H1 (cell line): ENCODE data around the gene COL25A1. TPM values are rescaled to one million over a fixed set of nuclear protein-coding genes. Genes with fewer than 3 reads are reported as not detected.

Experiments used
- CTCF ChIA-PET: fragments of 300-600 bp; sonication (Branson Sonifier 250); formaldehyde crosslinking; loops from one replicate; lab custom pipeline; 2021; ENCODE audit not compliant: partially characterized antibody; lab: Charles Lee
- POLR2A ChIA-PET: fragments of 300-600 bp; sonication (Branson Sonifier 250); formaldehyde crosslinking; loops from one replicate; lab custom pipeline; 2021; ENCODE audit warnings: inconsistent platforms; ENCODE audit not compliant: partially characterized antibody; lab: Charles Lee
- DNase-seq, 2 experiments: peaks; one replicate each; pipeline versions ENCODE4 v3.0.0 to v3.0.0-alpha.2; 2010 to 2022; ENCODE audit warnings: low spot score in 2 of 2, low read depth in 1 of 2, mixed read lengths in 1 of 2
- FAIRE-seq: peaks from 2 replicates; lab custom pipeline; 2011; peaks lifted over from hg19 to GRCh38; lab: Jason Lieb, UNC
- H2AFZ ChIP-seq: 2 replicates; pipeline ENCODE4 v1.8.1; 2012; ENCODE audit warnings: low read length, inconsistent platforms
- H2AK5ac ChIP-seq: 2 replicates; pipeline ENCODE4 v1.6.1; 2013; ENCODE audit warnings: low read depth, low read length
- H2BK120ac ChIP-seq: replicated peaks from 2 replicates; pipeline ENCODE3; 2013; ENCODE audit warnings: low read depth, low read length, inconsistent platforms
- H2BK12ac ChIP-seq: 2 replicates; pipeline ENCODE4 v1.6.1; 2013; ENCODE audit warnings: low read depth, low read length
- H2BK15ac ChIP-seq: 2 replicates; pipeline ENCODE4 v1.6.1; 2013; ENCODE audit warnings: low read length
- H2BK20ac ChIP-seq: 2 replicates; pipeline ENCODE4 v1.6.1; 2013; ENCODE audit warnings: low read length
- H2BK5ac ChIP-seq: 2 replicates; pipeline ENCODE4 v1.6.1; 2013; ENCODE audit warnings: low read depth, low read length
- H3K14ac ChIP-seq: 2 replicates; pipeline ENCODE4 v1.6.1; 2013; ENCODE audit warnings: inconsistent platforms; ENCODE audit not compliant: insufficient read length
- H3K18ac ChIP-seq: 2 replicates; pipeline ENCODE4 v1.6.1; 2013; ENCODE audit warnings: low read length; ENCODE audit errors: extremely low read depth
- H3K23ac ChIP-seq: 2 replicates; pipeline ENCODE4 v1.6.1; 2013; ENCODE audit warnings: inconsistent platforms; ENCODE audit not compliant: insufficient read length
- H3K23me2 ChIP-seq: 2 replicates; pipeline ENCODE4 v1.6.1; 2013; ENCODE audit warnings: low read depth, low read length
- H3K27ac ChIP-seq: 2 replicates; pipeline ENCODE4 v1.6.1; 2011; ENCODE audit warnings: low read depth, low read length, inconsistent platforms
- H3K27me3 ChIP-seq, 4 experiments: replicated peaks in 1 of 4; 1 replicate in 1 of 4; 2 replicates in 3 of 4; pipeline versions ENCODE4 v1.6.1 to v1.8.1; 2011 to 2013; ENCODE audit warnings: low read length in 3 of 4, mild to moderate bottlenecking in 3 of 4, inconsistent platforms in 2 of 4, mixed read lengths in 2 of 4, moderate library complexity in 1 of 4; ENCODE audit not compliant: control insufficient read depth in 3 of 4, insufficient read depth in 3 of 4; ENCODE audit errors: extremely low read depth in 1 of 4
- H3K36me3 ChIP-seq, 4 experiments: 2 replicates each; pipeline versions ENCODE4 v1.6.1 to v1.8.1; 2011 to 2013; ENCODE audit warnings: mild to moderate bottlenecking in 4 of 4, low read length in 3 of 4, moderate library complexity in 2 of 4, control low read depth in 1 of 4, inconsistent platforms in 1 of 4; ENCODE audit not compliant: insufficient read depth in 4 of 4, control insufficient read depth in 2 of 4
- H3K4ac ChIP-seq: replicated peaks from 2 replicates; pipeline ENCODE3; 2013; ENCODE audit warnings: low read length, low read depth, mixed read lengths, inconsistent platforms; ENCODE audit not compliant: insufficient read length
- H3K4me1 ChIP-seq, 4 experiments: replicated peaks in 1 of 4; 1 replicate in 1 of 4; 2 replicates in 3 of 4; pipeline versions ENCODE4 v1.6.1 to v1.8.1; 2011 to 2013; ENCODE audit warnings: low read length in 3 of 4, inconsistent platforms in 2 of 4, mixed read lengths in 1 of 4; ENCODE audit not compliant: insufficient read depth in 4 of 4, control insufficient read depth in 3 of 4
- H3K4me2 ChIP-seq, 2 experiments: 2 replicates each; pipeline versions ENCODE4 v1.6.1 to v1.8.1; 2011 to 2013; ENCODE audit warnings: low read depth in 2 of 2, low read length in 2 of 2, control low read depth in 1 of 2, inconsistent platforms in 1 of 2, mild to moderate bottlenecking in 1 of 2; ENCODE audit not compliant: insufficient read depth in 1 of 2
- H3K4me3 ChIP-seq, 4 experiments: fragments of 200-600, 300-600 bp in 1 of 4; sonication (generic), shearing (Covaris generic), sonication (Bioruptor Twin) in 1 of 4; 2 replicates each; pipeline versions ENCODE4 v1.5.1 to v1.8.1; 2011 to 2016; ENCODE audit warnings: low read length in 4 of 4, low read depth in 3 of 4, control low read depth in 2 of 4, inconsistent platforms in 2 of 4, mild to moderate bottlenecking in 2 of 4, mixed read lengths in 1 of 4, moderate library complexity in 1 of 4; ENCODE audit not compliant: insufficient read depth in 2 of 4; ENCODE audit errors: extremely low read depth in 1 of 4
- H3K56ac ChIP-seq: replicated peaks from 2 replicates; pipeline ENCODE3; 2013; ENCODE audit warnings: low read depth, mild to moderate bottlenecking, mixed read lengths, low read length, inconsistent platforms; ENCODE audit not compliant: insufficient read length
- H3K79me1 ChIP-seq: 2 replicates; pipeline ENCODE4 v1.6.1; 2013; ENCODE audit warnings: low read depth, low read length, control low read depth
- H3K79me2 ChIP-seq, 2 experiments: 2 replicates each; pipeline versions ENCODE4 v1.6.1 to v1.8.1; 2012 to 2013; ENCODE audit warnings: low read length in 2 of 2, mild to moderate bottlenecking in 2 of 2, inconsistent platforms in 1 of 2; ENCODE audit not compliant: insufficient read depth in 2 of 2, control insufficient read depth in 1 of 2
- H3K9ac ChIP-seq, 4 experiments: replicated peaks in 1 of 4; 1 replicate in 1 of 4; 2 replicates in 3 of 4; pipeline versions ENCODE4 v1.6.1 to v1.8.1; 2011 to 2013; ENCODE audit warnings: low read depth in 3 of 4, low read length in 3 of 4, control low read depth in 2 of 4, mild to moderate bottlenecking in 2 of 4, moderate library complexity in 2 of 4, inconsistent platforms in 1 of 4; ENCODE audit errors: extremely low read depth in 1 of 4
- H3K9me3 ChIP-seq, 2 experiments: 2 replicates each; pipeline versions ENCODE4 v1.6.1 to v1.8.1; 2012 to 2013; ENCODE audit warnings: mild to moderate bottlenecking in 2 of 2, moderate library complexity in 2 of 2, control low read depth in 1 of 2, inconsistent platforms in 1 of 2, low read depth in 1 of 2, low read length in 1 of 2, mixed read lengths in 1 of 2; ENCODE audit not compliant: insufficient read depth in 2 of 2
- H4K20me1 ChIP-seq, 2 experiments: replicated peaks in 1 of 2; 2 replicates each; pipeline versions ENCODE3 to v1.8.1; 2011 to 2013; ENCODE audit warnings: inconsistent platforms in 2 of 2, low read length in 2 of 2, mild to moderate bottlenecking in 1 of 2; ENCODE audit not compliant: insufficient read depth in 2 of 2, control insufficient read depth in 1 of 2
- H4K5ac ChIP-seq: 2 replicates; pipeline ENCODE4 v1.6.1; 2013; ENCODE audit warnings: low read length, low read depth, mixed read lengths, inconsistent platforms; ENCODE audit not compliant: insufficient read length
- H4K8ac ChIP-seq: 2 replicates; pipeline ENCODE4 v1.8.0; 2013; ENCODE audit warnings: mild to moderate bottlenecking, moderate library complexity, low read length, inconsistent platforms; ENCODE audit not compliant: insufficient read depth; ENCODE audit errors: extremely low read depth
- H4K91ac ChIP-seq: replicated peaks from 2 replicates; pipeline ENCODE3; 2013; ENCODE audit warnings: low read length, mixed read lengths, inconsistent platforms; ENCODE audit not compliant: insufficient read length
- BACH1 ChIP-seq: IDR thresholded peaks from 2 replicates; pipeline ENCODE4 v1.6.1; 2012; ENCODE audit warnings: low read length, improper control_type of control experiment
- BRCA1 ChIP-seq: IDR thresholded peaks from 2 replicates; pipeline ENCODE4 v1.6.1; 2012; ENCODE audit warnings: low read depth, low read length, improper control_type of control experiment
- HDAC2 ChIP-seq, 2 experiments: fragments of 300-600 bp in 1 of 2; sonication (generic) in 1 of 2; IDR thresholded peaks; 2 replicates each; pipeline ENCODE4 v1.6.1; 2011 to 2012; ENCODE audit warnings: low read depth in 2 of 2, low read length in 2 of 2, mild to moderate bottlenecking in 2 of 2, moderate library complexity in 2 of 2, borderline replicate concordance in 1 of 2, inconsistent platforms in 1 of 2
- MAFK ChIP-seq: IDR thresholded peaks from 2 replicates; pipeline ENCODE4 v1.6.1; 2012; ENCODE audit warnings: low read depth, mild to moderate bottlenecking, improper control_type of control experiment, low read length
- MAX ChIP-seq: IDR thresholded peaks from 2 replicates; pipeline ENCODE4 v1.6.1; 2012; ENCODE audit warnings: inconsistent platforms
- NRF1 ChIP-seq: IDR thresholded peaks from 2 replicates; pipeline ENCODE4 v1.6.1; 2011; ENCODE audit warnings: mild to moderate bottlenecking, low read depth, low read length, improper control_type of control experiment
- SIX5 ChIP-seq: IDR thresholded peaks from 2 replicates; pipeline ENCODE4 v1.6.1; 2011; ENCODE audit warnings: mild to moderate bottlenecking, low read depth, low read length
- SP1 ChIP-seq: IDR thresholded peaks from 2 replicates; pipeline ENCODE4 v1.6.1; 2011; ENCODE audit warnings: low read depth, low read length
- TEAD4 ChIP-seq: IDR thresholded peaks from 2 replicates; pipeline ENCODE4 v1.6.1; 2012; ENCODE audit warnings: low read depth, low read length, inconsistent platforms, mixed read lengths
- WGBS, 2 experiments: shearing (Covaris generic) in 1 of 2; methylation state at CpG; one replicate each; pipeline versions ENCODE4 v1.1.6 to v1.1.7; 2013 to 2015; ENCODE audit warnings: low lambda C conversion rate in 2 of 2, mixed read lengths in 2 of 2, inconsistent platforms in 1 of 2, low coverage in 1 of 2, missing lambda C conversion rate in 1 of 2; ENCODE audit not compliant: insufficient replicate concordance in 2 of 2, insufficient coverage in 1 of 2, insufficient read length in 1 of 2; ENCODE audit errors: extremely low coverage in 1 of 2, missing lambda C conversion rate in 1 of 2; 5-methylcytosine and 5-hydroxymethylcytosine counted together
- polyA plus RNA-seq, 7 experiments: library from polyadenylated mRNA; depleted of rRNA in 3 of 7; stranded (reverse) in 5 of 7; unstranded in 2 of 7; fragments of >200 nt in 5 of 7; fragments of 200-250 nt in 2 of 7; gene quantifications; 1 replicate in 5 of 7; 2 replicates in 1 of 7; 4 replicates in 1 of 7; pipeline versions ENCODE4 v1.2.1 to v1.2.3, GENCODE V29; 2011 to 2013; ENCODE audit warnings: missing spikeins in 2 of 7, mixed read lengths in 2 of 7
- total RNA-seq: library from RNA; stranded (reverse); fragmentation: NEBNext Ultra II Directional; extraction: Animal tissue kit (Norgen Biotek cat#: 25700); gene quantifications from 2 replicates; pipeline ENCODE4 v1.2.1, GENCODE V29; 2021
- TF ChIP-seq, protein P1 (sequence below): IDR thresholded peaks from 2 replicates; pipeline ENCODE4 v1.6.1; 2012; ENCODE audit warnings: inconsistent platforms

The COL25A1 gene
- total and polyA plus RNA-seq, 2 of the 8 experiments (the other 6 are each of a cell fraction or from before 2014, with no cell fraction given), result 1.1 to 8.3 TPM

GRCh38 chr4:109123951-109124350 is 178.5 kb downstream of the COL25A1 start:
- Histone ChIP-seq H3K79me1 (no peaks in the 10 kb centered on the region), H3K56ac (no peak overlapping the region), H3K4me2 (no peak overlapping the region), H3K23ac (no peak overlapping the region), H3K9ac (no peak overlapping the region), H3K4me1 (peaks cover 0 to 3% (median 1%) of the 10 kb centered on the region in 4 experiments; a peak in 1 of 7 replicates), H4K8ac (no peak overlapping the region), H2BK20ac (no peak overlapping the region), H3K36me3 (no peaks in the 10 kb centered on the region), H4K20me1 (no peaks in the 10 kb centered on the region), H4K5ac (no peak overlapping the region), H2BK5ac (no peak overlapping the region), H3K27ac (no peak overlapping the region), H3K79me2 (no peaks in the 10 kb centered on the region), H3K14ac (no peak overlapping the region), H2AFZ (no peak overlapping the region), H3K23me2 (no peaks in the 10 kb centered on the region), H2AK5ac (no peak overlapping the region), H2BK12ac (no peak overlapping the region), H4K91ac (no peak overlapping the region), H3K27me3 (no peaks in the 10 kb centered on the region), H3K9me3 (no peaks in the 10 kb centered on the region), H2BK15ac (no peak overlapping the region), H3K4ac (no peak overlapping the region), H2BK120ac (no peak overlapping the region), H3K18ac (no peak overlapping the region), H3K4me3 (no peak overlapping the region)
- FAIRE-seq, result no peak
- ChIA-PET CTCF (no interaction called here), POLR2A (no interaction called here)
- TF ChIP-seq MAX, result no peak
- no peak for TF ChIP-seq TEAD4
- no peak for TF ChIP-seq SP1
- TF ChIP-seq MAFK, result no peak
- no peak for TF ChIP-seq BACH1
- TF ChIP-seq, protein P1, sequence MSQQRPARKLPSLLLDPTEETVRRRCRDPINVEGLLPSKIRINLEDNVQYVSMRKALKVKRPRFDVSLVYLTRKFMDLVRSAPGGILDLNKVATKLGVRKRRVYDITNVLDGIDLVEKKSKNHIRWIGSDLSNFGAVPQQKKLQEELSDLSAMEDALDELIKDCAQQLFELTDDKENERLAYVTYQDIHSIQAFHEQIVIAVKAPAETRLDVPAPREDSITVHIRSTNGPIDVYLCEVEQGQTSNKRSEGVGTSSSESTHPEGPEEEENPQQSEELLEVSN, result no peak
- no peak for TF ChIP-seq BRCA1
- no peak for TF ChIP-seq NRF1
- no peak for TF ChIP-seq SIX5
- no peak for TF ChIP-seq HDAC2 (IDR thresholded peaks at IDR 0.05; ENCODE audit: borderline replicate concordance in 1 of 2, low read depth in 2 of 2, low read length in 2 of 2)
- DNase-seq, result no peak
- 83% methylated on average over 1 of the region's 1 CpG; no CpG with 5 or more reads in 1 of the 2 experiments for WGBS, 2 experiments
